GM19193 (cell line): Measurements from ENCODE around the gene SPAG16.

Source experiments
- POLR2A ChIP-seq: IDR thresholded peaks from 4 replicates; pipeline ENCODE4 v1.6.1; 2011; ENCODE audit not compliant: insufficient read depth, insufficient read length; ENCODE audit errors: extremely low read depth

SPAG16 gene

GRCh38 chr2:214011676-214012075, 727.4 kb downstream of the SPAG16 start:
- no peak for TF ChIP-seq POLR2A

- TF ChIP-seq POLR2A = no peak
Measured at GRCh38 chr2:214014551-214015220, 730.4 kb downstream of the SPAG16 start.

- TF ChIP-seq POLR2A = no peak
Measured at GRCh38 chr2:214019229-214019972, 735.1 kb downstream of the SPAG16 start.

- no peak for TF ChIP-seq POLR2A
Measured at GRCh38 chr2:214019973-214020345, 735.7 kb downstream of the SPAG16 start.

GRCh38 chr2:214029190-214029589, 744.9 kb downstream of the SPAG16 start:
- no peak for TF ChIP-seq POLR2A

- no peak for TF ChIP-seq POLR2A
Measured at GRCh38 chr2:214031566-214031965, 747.3 kb downstream of the SPAG16 start.

GRCh38 chr2:214034417-214034816, 750.2 kb downstream of the SPAG16 start:
- no peak for TF ChIP-seq POLR2A

GRCh38 chr2:214035091-214035852, 751.0 kb downstream of the SPAG16 start:
- no peak for TF ChIP-seq POLR2A

- TF ChIP-seq POLR2A = no peak
Measured at GRCh38 chr2:214035921-214036320, 751.7 kb downstream of the SPAG16 start.

GRCh38 chr2:214038186-214038585, 753.9 kb downstream of the SPAG16 start:
- TF ChIP-seq POLR2A = no peak

GRCh38 chr2:214050731-214051130, 766.5 kb downstream of the SPAG16 start:
- TF ChIP-seq POLR2A = no peak

- TF ChIP-seq POLR2A = no peak
Measured at GRCh38 chr2:214051585-214051984, 767.3 kb downstream of the SPAG16 start.

GRCh38 chr2:214052235-214052634, 768.0 kb downstream of the SPAG16 start:
- TF ChIP-seq POLR2A = no peak

GRCh38 chr2:214057986-214058385, 773.7 kb downstream of the SPAG16 start:
- no peak for TF ChIP-seq POLR2A

GRCh38 chr2:214064471-214064870, 780.2 kb downstream of the SPAG16 start:
- TF ChIP-seq POLR2A = no peak
